ENCODE data around the gene METTL15.
"Not testable (repeated sequence)": the region's sequence is repeated elsewhere in the genome, so short reads cannot be mapped to it uniquely, and the experiment has no call there.

GRCh38 chr11:28087192-28087591, 21.0 kb upstream of the METTL15 start:
- TF ChIP-seq, protein P1, sequence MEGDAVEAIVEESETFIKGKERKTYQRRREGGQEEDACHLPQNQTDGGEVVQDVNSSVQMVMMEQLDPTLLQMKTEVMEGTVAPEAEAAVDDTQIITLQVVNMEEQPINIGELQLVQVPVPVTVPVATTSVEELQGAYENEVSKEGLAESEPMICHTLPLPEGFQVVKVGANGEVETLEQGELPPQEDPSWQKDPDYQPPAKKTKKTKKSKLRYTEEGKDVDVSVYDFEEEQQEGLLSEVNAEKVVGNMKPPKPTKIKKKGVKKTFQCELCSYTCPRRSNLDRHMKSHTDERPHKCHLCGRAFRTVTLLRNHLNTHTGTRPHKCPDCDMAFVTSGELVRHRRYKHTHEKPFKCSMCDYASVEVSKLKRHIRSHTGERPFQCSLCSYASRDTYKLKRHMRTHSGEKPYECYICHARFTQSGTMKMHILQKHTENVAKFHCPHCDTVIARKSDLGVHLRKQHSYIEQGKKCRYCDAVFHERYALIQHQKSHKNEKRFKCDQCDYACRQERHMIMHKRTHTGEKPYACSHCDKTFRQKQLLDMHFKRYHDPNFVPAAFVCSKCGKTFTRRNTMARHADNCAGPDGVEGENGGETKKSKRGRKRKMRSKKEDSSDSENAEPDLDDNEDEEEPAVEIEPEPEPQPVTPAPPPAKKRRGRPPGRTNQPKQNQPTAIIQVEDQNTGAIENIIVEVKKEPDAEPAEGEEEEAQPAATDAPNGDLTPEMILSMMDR (conservative IDR thresholded peaks at IDR 0.05 in 1 of 2, IDR thresholded peaks at IDR 0.05 in 1 of 2; ENCODE audit: extremely low read depth in 1 of 2, insufficient read depth in 1 of 2, low read depth in 1 of 2, low read length in 2 of 2) = not testable (repeated sequence)
- TF ChIP-seq EZH2 (IDR thresholded peaks at IDR 0.05; ENCODE audit: borderline replicate concordance, low read length) = not testable (repeated sequence)
